Measurements from ENCODE around the gene WDR82.

- TF ChIP-seq, protein P1, sequence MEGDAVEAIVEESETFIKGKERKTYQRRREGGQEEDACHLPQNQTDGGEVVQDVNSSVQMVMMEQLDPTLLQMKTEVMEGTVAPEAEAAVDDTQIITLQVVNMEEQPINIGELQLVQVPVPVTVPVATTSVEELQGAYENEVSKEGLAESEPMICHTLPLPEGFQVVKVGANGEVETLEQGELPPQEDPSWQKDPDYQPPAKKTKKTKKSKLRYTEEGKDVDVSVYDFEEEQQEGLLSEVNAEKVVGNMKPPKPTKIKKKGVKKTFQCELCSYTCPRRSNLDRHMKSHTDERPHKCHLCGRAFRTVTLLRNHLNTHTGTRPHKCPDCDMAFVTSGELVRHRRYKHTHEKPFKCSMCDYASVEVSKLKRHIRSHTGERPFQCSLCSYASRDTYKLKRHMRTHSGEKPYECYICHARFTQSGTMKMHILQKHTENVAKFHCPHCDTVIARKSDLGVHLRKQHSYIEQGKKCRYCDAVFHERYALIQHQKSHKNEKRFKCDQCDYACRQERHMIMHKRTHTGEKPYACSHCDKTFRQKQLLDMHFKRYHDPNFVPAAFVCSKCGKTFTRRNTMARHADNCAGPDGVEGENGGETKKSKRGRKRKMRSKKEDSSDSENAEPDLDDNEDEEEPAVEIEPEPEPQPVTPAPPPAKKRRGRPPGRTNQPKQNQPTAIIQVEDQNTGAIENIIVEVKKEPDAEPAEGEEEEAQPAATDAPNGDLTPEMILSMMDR (IDR thresholded peaks at IDR 0.05) = no peak
- TF ChIP-seq EZH2phosphoT487 (IDR thresholded peaks at IDR 0.05) (no peak), EZH2 (IDR thresholded peaks at IDR 0.05) (no peak)
These were observed 34.8 kb upstream of the WDR82 start for GRCh38 chr3:52313188-52313773.

Data from neural progenitor cell (in vitro differentiated cells).